Glutamatergic neuron (in vitro differentiated cells): ENCODE data around the gene NIPBL. TPM values are rescaled to one million over a fixed set of nuclear protein-coding genes. Genes with fewer than 3 reads are reported as not detected.

Experiments used
- DNase-seq: peaks from one replicate; pipeline ENCODE4 v3.0.0; 2022
- H3K27ac Mint-ChIP-seq: one replicate; pipeline ENCODE4 v1.8.0; 2020; ENCODE audit warnings: mild to moderate bottlenecking, mixed read lengths, inconsistent platforms; ENCODE audit not compliant: unreplicated experiment
- H3K27me3 Mint-ChIP-seq: one replicate; pipeline ENCODE4 v1.8.0; 2020; ENCODE audit warnings: mild to moderate bottlenecking, moderate library complexity, mixed read lengths, inconsistent platforms; ENCODE audit not compliant: unreplicated experiment
- H3K36me3 Mint-ChIP-seq: one replicate; pipeline ENCODE4 v1.8.0; 2020; ENCODE audit warnings: mild to moderate bottlenecking, mixed read lengths, inconsistent platforms; ENCODE audit not compliant: unreplicated experiment
- H3K4me1 Mint-ChIP-seq: one replicate; pipeline ENCODE4 v1.8.0; 2020; ENCODE audit warnings: mild to moderate bottlenecking, low read depth, mixed read lengths, inconsistent platforms; ENCODE audit not compliant: unreplicated experiment
- H3K4me3 Mint-ChIP-seq: one replicate; pipeline ENCODE4 v1.8.0; 2020; ENCODE audit warnings: mild to moderate bottlenecking, mixed read lengths, inconsistent platforms; ENCODE audit not compliant: unreplicated experiment
- H3K9me3 Mint-ChIP-seq: one replicate; pipeline ENCODE4 v1.8.0; 2020; ENCODE audit warnings: mild to moderate bottlenecking, moderate library complexity, mixed read lengths, inconsistent platforms; ENCODE audit not compliant: unreplicated experiment
- total RNA-seq: library from RNA; stranded (reverse); fragmentation: NEBNext Ultra II Directional; extraction: Animal tissue kit (Norgen Biotek cat#: 25700); gene quantifications from one replicate; pipeline ENCODE4 v1.2.1, GENCODE V29; 2021; ENCODE audit not compliant: unreplicated experiment
- TF ChIP-seq, protein P1 (sequence below): fragments of 200-600 bp; sonication (generic); IDR thresholded peaks from one replicate; pipeline ENCODE4 v1.5.0; 2021; ENCODE audit not compliant: partially characterized antibody, unreplicated experiment

The NIPBL gene
- total RNA-seq, 1 donor from 2014 or later, result 81.1 TPM

DNA sequence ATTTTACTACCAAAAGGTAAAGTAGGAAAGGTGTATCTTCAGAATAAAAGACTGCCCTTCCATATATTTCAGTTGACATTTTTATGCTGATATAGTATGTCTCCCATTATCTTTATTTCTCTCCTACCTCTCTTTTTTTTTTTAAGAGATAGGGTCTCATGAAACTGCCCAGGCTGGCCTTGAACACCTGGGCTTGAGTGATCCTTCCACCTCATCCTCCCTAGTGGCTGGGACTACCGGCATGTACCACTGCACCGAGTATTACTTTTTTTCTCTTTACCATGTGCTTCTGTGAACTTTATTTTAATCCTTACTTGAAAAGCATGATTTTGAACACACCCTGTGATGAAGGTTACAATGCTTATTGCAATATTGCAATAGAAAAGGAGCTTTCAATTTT lies 42.7 kb downstream of the NIPBL start:
- Mint-ChIP-seq H3K27me3 (peaks cover 2% of the 10 kb centered on the region), H3K4me3 (no peak overlapping the region), H3K4me1 (no peaks in the 10 kb centered on the region), H3K36me3 (peaks cover 4% of the 10 kb centered on the region), H3K9me3 (peaks cover 2% of the 10 kb centered on the region), H3K27ac (no peak overlapping the region)
- TF ChIP-seq, protein P1, sequence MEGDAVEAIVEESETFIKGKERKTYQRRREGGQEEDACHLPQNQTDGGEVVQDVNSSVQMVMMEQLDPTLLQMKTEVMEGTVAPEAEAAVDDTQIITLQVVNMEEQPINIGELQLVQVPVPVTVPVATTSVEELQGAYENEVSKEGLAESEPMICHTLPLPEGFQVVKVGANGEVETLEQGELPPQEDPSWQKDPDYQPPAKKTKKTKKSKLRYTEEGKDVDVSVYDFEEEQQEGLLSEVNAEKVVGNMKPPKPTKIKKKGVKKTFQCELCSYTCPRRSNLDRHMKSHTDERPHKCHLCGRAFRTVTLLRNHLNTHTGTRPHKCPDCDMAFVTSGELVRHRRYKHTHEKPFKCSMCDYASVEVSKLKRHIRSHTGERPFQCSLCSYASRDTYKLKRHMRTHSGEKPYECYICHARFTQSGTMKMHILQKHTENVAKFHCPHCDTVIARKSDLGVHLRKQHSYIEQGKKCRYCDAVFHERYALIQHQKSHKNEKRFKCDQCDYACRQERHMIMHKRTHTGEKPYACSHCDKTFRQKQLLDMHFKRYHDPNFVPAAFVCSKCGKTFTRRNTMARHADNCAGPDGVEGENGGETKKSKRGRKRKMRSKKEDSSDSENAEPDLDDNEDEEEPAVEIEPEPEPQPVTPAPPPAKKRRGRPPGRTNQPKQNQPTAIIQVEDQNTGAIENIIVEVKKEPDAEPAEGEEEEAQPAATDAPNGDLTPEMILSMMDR, result no peak
- DNase-seq, result no peak

DNA sequence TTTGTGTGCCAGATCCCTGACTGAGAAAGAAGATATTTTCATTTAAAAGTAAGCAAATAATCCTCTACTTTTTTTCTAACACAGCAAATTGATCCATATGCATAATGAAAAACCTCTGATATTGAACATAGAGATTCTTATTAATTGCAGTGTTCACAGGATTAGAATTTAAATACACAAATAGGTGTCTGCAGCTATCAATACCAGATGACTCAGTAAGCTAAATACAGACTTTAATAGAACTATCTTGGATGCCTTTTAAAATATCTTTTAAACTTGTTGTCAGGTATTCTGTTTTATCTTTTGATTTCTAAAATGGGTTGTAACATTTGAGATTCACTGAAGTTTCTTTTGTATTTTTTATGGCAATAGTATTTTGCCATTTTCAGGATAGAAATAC lies 43.1 kb downstream of the NIPBL start:
- DNase-seq, result no peak
- H3K27me3 Mint-ChIP-seq, result peaks cover 2% of the 10 kb centered on the region
- H3K9me3 Mint-ChIP-seq, result peaks cover 2% of the 10 kb centered on the region
- TF ChIP-seq, protein P1, result no peak
- H3K4me3 Mint-ChIP-seq, result no peak overlapping the region
- H3K27ac Mint-ChIP-seq, result no peak overlapping the region
- H3K4me1 Mint-ChIP-seq, result no peaks in the 10 kb centered on the region
- peaks cover 4% of the 10 kb centered on the region for H3K36me3 Mint-ChIP-seq

DNA sequence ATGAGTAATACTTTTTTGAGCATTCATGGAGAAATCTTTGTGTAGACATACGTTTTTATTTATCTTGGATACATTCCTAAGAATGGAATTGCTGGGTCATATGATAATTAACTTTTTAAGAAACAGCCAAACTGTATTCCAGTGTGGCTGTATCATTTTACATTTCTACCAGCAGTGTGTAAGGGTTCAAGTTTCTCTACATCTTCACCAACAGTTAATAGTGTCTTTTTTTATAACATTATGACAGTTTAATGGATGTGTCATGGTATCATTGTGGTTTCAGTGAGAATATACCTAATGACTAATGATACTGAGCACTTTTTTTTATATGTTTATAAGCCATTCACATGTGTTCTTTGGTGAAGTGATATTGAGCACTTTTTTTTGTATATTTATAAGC lies 52.4 kb downstream of the NIPBL start:
- DNase-seq, result no peak
- no peak overlapping the region for H3K4me3 Mint-ChIP-seq
- no peak overlapping the region for H3K27ac Mint-ChIP-seq
- H3K36me3 Mint-ChIP-seq, result no peaks in the 10 kb centered on the region
- TF ChIP-seq, protein P1, result no peak
- peaks cover 2% of the 10 kb centered on the region for H3K9me3 Mint-ChIP-seq
- no peaks in the 10 kb centered on the region for H3K27me3 Mint-ChIP-seq
- peaks cover 4% of the 10 kb centered on the region for H3K4me1 Mint-ChIP-seq

DNA sequence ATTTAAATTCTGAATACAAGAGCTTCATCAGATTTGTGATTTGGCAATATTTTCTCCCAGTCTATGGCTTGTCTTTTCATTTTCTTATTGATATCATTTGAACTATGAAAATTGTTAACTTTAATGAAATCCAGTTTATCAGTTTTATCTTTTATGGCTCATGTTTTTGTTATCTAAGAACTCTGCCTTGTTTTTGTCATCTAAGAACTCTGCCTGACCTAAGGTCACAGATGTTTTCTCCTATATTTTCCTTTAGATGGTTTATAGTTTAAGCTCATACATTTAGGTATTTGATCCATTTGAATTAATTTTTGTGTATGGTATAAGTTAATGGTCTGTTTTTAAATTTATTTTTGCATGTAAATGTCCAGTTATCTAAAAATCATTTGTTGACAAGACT lies 52.9 kb downstream of the NIPBL start:
- peaks cover 1% of the 10 kb centered on the region for H3K27me3 Mint-ChIP-seq
- no peak overlapping the region for H3K4me3 Mint-ChIP-seq
- no peak for DNase-seq
- no peak overlapping the region for H3K27ac Mint-ChIP-seq
- TF ChIP-seq, protein P1, result no peak
- no peaks in the 10 kb centered on the region for H3K36me3 Mint-ChIP-seq
- peaks cover 4% of the 10 kb centered on the region for H3K9me3 Mint-ChIP-seq
- H3K4me1 Mint-ChIP-seq, result peaks cover 4% of the 10 kb centered on the region

DNA sequence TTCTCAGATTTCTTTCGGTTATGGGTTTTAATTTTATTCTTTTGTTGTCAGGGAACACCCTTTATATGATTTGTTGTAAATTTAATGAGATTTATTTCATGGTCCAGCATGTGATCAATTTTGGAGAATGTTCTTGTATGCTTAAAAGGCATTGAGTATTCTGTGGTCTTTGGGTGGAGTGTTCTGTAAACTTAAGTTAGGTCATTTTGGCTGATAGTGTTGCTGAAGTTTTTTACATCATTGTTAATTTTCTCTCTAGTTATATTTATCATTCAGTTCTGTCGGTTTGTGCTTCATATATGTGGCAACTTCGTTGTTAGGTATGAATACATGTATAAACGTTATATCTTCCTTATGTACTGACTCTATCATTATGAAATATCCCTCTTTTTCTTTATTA lies 55.5 kb downstream of the NIPBL start:
- H3K4me3 Mint-ChIP-seq, result no peak overlapping the region
- no peak overlapping the region for H3K27ac Mint-ChIP-seq
- no peaks in the 10 kb centered on the region for H3K36me3 Mint-ChIP-seq
- peaks cover 1% of the 10 kb centered on the region for H3K4me1 Mint-ChIP-seq
- TF ChIP-seq, protein P1, result no peak
- peaks cover 2% of the 10 kb centered on the region for H3K9me3 Mint-ChIP-seq
- H3K27me3 Mint-ChIP-seq, result peaks cover 1% of the 10 kb centered on the region
- no peak for DNase-seq
